ENCODE results near the gene STARD8. TPM values are rescaled to one million over a fixed set of nuclear protein-coding genes. Genes with fewer than 3 reads are reported as not detected.
A peak's percentile ranks its signal among the peaks of the same experiment; 100 is the strongest.
"Not testable (repeated sequence)": the region's sequence is repeated elsewhere in the genome, so short reads cannot be mapped to it uniquely, and the experiment has no call there.

The STARD8 gene
- polyA plus RNA-seq, 2 of the 4 experiments (the other 2 are of a cell fraction): 1.6 to 1.7 TPM

GRCh38 chrX:68654693-68655092 is 7.2 kb downstream of the STARD8 start:
- DNase-seq (ENCODE audit: low read depth in 1 of 2, low spot score in 1 of 2): no peak
- Histone ChIP-seq H3K4me2 (no peak overlapping the region), H3K27ac (peak overlapping the region in 1 of 2 experiments; percentile 17; a peak in 1 of 6 replicates), H3K9me3 (no peaks in the 10 kb centered on the region), H3K4me3 (no peak overlapping the region), H3K4me1 (no peaks in the 10 kb centered on the region)
- peak; percentile 68 for FAIRE-seq
- WGBS (ENCODE audit: missing lambda C conversion rate): 86% methylated on average over 3 of the region's 3 CpGs
- POLR2A ChIA-PET: no interaction called here
- CTCF ChIA-PET: no interaction called here
- no peak for ATAC-seq
- TF ChIP-seq MAFK (IDR thresholded peaks at IDR 0.05; ENCODE audit: partially characterized antibody) (peak; percentile 13), HDAC2 (IDR thresholded peaks at IDR 0.05) (no peak), REST (IDR thresholded peaks at IDR 0.05) (no peak), HOXA7 (CRISPR knock-in tag; IDR thresholded peaks at IDR 0.05) (no peak), CBX2 (IDR thresholded peaks at IDR 0.05; ENCODE audit: borderline replicate concordance, low read depth) (no peak), HMGXB4 (CRISPR knock-in tag; IDR thresholded peaks at IDR 0.05; ENCODE audit: borderline replicate concordance) (no peak), NFE2L2 (conservative IDR thresholded peaks at IDR 0.05; ENCODE audit: low read length) (peak; percentile 12; the same call in 1 of the 2 replicates), KDM5A (IDR thresholded peaks at IDR 0.05) (no peak)

GRCh38 chrX:68656473-68656872 is 9.0 kb downstream of the STARD8 start:
- H3K4me1 ChIP-seq; H3K9me3 ChIP-seq; ATAC-seq; H3K4me2 ChIP-seq; DNase-seq (ENCODE audit: low read depth in 1 of 2, low spot score in 1 of 2); H3K27ac ChIP-seq; CTCF ChIA-PET; H3K4me3 ChIP-seq; POLR2A ChIA-PET; FAIRE-seq: not testable (repeated sequence)
- 91% methylated on average over 4 of the region's 4 CpGs for WGBS (ENCODE audit: missing lambda C conversion rate)

GRCh38 chrX:68658530-68658929 is 11.1 kb downstream of the STARD8 start:
- TF ChIP-seq ZFP36 (IDR thresholded peaks at IDR 0.05; ENCODE audit: borderline replicate concordance, partially characterized antibody) (no peak), JUN (IDR thresholded peaks at IDR 0.05) (no peak), CHD2 (IDR thresholded peaks at IDR 0.05; ENCODE audit: low read length, partially characterized antibody) (no peak), HES2 (IDR thresholded peaks at IDR 0.05) (no peak), MAFK (IDR thresholded peaks at IDR 0.05; ENCODE audit: partially characterized antibody) (no peak), PBX3 (IDR thresholded peaks at IDR 0.05) (no peak), SMC3 (IDR thresholded peaks at IDR 0.05) (no peak), CTCF (IDR thresholded peaks at IDR 0.05) (no peak), RNF2 (IDR thresholded peaks at IDR 0.05; ENCODE audit: borderline replicate concordance, low read depth) (no peak)
- DNase-seq (ENCODE audit: low read depth in 1 of 2, low spot score in 1 of 2): no peak
- ChIA-PET POLR2A (no interaction called here), CTCF (interaction anchor here (0.8 kb wide), 1 partner anchor 161 kb away, joined by 3 read pairs; no protein-coding TSS in a partner anchor)
- no peak for ATAC-seq
- no peak overlapping the region for H3K4me3 ChIP-seq
- WGBS (ENCODE audit: missing lambda C conversion rate): 81% methylated on average over 3 of the region's 3 CpGs
- H3K27ac ChIP-seq: no peak overlapping the region
- no peaks in the 10 kb centered on the region for H3K9me3 ChIP-seq
- no peaks in the 10 kb centered on the region for H3K4me1 ChIP-seq
- H3K4me2 ChIP-seq: no peak overlapping the region
- FAIRE-seq: no peak

Data from A549 (cell line).